OCI-LY1 (cell line): Measurements from ENCODE around the gene TMEM89.

Experiments
- CTCF ChIP-seq: fragments of 200-600 bp; sonication (generic), shearing (Covaris generic); IDR thresholded peaks from 2 replicates; pipeline ENCODE4 v1.5.1; 2017; ENCODE audit warnings: mild to moderate bottlenecking, antibody characterized with exemption, low read length, moderate library complexity, mixed read lengths
- EZH2 ChIP-seq: fragments of 200-600 bp; sonication (generic), shearing (Covaris generic); IDR thresholded peaks from 2 replicates; pipeline ENCODE4 v1.8.0; 2017; ENCODE audit warnings: borderline replicate concordance, mixed run types, mild to moderate bottlenecking, antibody characterized with exemption, low read length, moderate library complexity, mixed read lengths

- TF ChIP-seq EZH2: no peak
- TF ChIP-seq CTCF: no peak
Measured at GRCh38 chr3:48585411-48585810, 36.2 kb downstream of the TMEM89 start.
